Measurements from ENCODE around the gene ANXA11.
"Not testable (repeated sequence)": the region's sequence is repeated elsewhere in the genome, so short reads cannot be mapped to it uniquely, and the experiment has no call there.

The ANXA11 gene

DNA sequence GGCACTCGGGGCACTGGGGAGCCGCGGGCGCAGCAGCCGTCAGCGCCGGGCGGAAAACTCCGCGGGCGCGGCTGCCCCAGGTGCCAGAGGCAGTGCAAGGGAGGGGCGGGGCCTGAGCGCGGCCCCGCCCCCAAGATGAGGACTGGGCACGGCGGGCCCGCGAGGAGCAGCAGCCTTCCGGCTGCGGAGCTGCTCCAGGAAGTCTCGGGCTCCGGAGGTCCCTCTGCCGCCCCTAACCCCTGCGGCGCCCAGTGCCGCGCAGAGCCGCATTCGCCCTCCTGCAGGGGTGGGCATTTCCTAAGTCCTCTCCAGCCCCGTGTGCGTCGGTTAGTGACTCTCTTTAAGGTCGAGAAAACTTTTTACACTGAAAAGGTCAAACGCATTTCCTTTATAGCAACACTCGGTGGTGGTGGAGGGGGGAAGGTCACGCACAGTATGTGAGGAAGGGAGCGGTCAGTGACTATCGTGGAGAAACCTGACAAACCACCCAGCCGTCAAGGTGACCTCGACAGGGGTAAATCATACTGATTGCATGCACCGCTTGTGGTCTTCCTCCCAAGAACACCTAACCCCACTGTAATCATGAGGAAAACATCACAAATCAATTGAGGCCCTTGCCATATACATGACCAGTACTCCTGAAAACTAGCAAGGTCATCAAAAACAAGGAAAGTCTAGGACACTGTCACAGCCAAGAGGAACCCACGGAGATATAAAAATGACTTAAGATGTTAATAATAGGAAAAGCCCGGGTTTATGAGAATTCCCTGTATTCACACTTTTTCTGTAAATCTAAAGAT is at the start of gene ANXA11:
TSS of gene ANXA11 (minus strand) at position 61 of the 800 bp plus-strand sequence. CDS start 32,676 bp downstream, outside the sequence.
- H3K4me1 Mint-ChIP-seq (ENCODE audit: low read depth): peaks cover 39% of the 10 kb centered on the region
- peaks cover 14% of the 10 kb centered on the region for H3K36me3 Mint-ChIP-seq (ENCODE audit: low read depth)
- peak within 1 kb of the TSS; percentile 87 for H3K27ac Mint-ChIP-seq
- H3K4me3 Mint-ChIP-seq: peak within 1 kb of the TSS; percentile 85
- no peaks in the 10 kb centered on the region for H3K9me3 Mint-ChIP-seq
- H3K27me3 Mint-ChIP-seq (ENCODE audit: low read depth): no peaks in the 10 kb centered on the region

DNA sequence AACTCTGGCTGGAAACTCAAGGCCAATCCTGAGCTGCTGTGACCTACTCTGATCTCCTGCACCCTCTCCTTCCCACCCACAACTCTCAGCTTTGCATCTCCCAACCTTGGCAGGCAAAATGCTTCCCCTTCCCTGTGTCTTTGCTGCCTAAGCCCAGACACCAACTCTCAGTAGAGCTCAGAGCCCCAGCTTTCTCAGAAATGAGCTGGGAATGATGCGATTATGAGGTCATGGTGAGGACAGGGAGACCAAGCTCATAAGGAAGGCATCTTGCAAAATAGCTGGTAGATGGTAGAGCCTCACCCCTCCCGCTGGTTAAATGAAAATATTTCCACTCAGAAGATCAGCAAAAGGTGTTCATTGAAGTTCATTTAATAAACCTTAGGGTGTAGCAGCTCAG is 49.4 kb upstream of the ANXA11 start:
- H3K9me3 Mint-ChIP-seq; H3K27ac Mint-ChIP-seq; H3K4me3 Mint-ChIP-seq; H3K36me3 Mint-ChIP-seq (ENCODE audit: low read depth): not testable (repeated sequence)
- Mint-ChIP-seq H3K4me1 (ENCODE audit: low read depth) (peaks cover 20% of the 10 kb centered on the region), H3K27me3 (ENCODE audit: low read depth) (peaks cover 14% of the 10 kb centered on the region)

DNA sequence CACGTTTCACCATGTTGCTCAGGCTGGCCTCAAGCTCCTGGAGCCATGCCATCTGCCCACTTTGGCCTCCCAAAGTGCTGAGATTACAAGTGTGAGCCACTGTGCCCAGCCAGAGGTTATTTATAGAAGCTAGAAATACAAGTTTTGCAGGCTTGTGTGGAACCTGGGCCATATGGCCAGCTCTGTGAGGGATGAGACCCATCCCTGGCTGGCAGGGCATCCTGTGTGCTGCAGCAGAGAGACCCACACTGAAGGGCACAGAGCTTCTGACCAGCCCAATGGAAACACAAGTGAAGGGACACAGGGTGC is 48.6 kb upstream of the ANXA11 start:
- H3K27ac Mint-ChIP-seq: peak overlapping the region; percentile 9
- not testable (repeated sequence) for H3K9me3 Mint-ChIP-seq; H3K36me3 Mint-ChIP-seq (ENCODE audit: low read depth); H3K4me3 Mint-ChIP-seq
- peaks cover 14% of the 10 kb centered on the region for H3K27me3 Mint-ChIP-seq (ENCODE audit: low read depth)
- peaks cover 20% of the 10 kb centered on the region for H3K4me1 Mint-ChIP-seq (ENCODE audit: low read depth)

DNA sequence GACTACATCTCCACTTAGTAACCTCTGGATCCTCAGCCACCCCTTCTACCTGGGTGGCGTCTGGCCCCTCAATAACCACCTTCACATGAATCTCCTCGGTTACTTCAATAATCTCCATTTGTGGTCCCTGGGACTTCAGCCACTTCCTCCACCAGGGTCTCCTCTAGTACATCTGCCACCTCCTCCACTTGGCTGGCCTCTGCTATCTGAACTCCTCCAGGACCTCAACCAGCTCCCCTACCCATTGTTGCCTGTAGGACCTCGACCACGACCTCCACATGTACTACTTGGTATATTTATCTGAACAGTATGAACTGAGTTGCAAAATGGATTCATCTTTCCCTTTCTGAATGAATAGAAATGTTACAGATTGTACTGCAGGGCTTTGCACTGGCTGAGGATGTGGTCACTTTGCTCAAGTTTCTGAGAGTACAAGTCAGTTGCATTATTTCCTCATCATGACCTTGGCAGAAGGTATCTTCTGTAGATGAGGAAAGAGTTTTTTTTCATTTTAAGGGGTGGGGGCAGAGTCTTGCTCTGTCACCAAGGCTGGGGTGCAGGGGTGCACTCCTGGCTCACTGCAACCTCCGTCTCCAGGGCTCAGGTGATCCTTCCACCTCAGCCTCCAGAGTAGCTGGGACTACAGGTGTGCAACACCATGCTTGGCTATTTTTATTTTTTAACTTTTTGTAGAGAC is 48.1 kb upstream of the ANXA11 start:
- Mint-ChIP-seq H3K36me3 (ENCODE audit: low read depth) (no peaks in the 10 kb centered on the region), H3K27ac (peak overlapping the region; percentile 79), H3K9me3 (no peaks in the 10 kb centered on the region), H3K4me3 (peak overlapping the region; percentile 53), H3K4me1 (ENCODE audit: low read depth) (peaks cover 20% of the 10 kb centered on the region), H3K27me3 (ENCODE audit: low read depth) (peaks cover 17% of the 10 kb centered on the region)

DNA sequence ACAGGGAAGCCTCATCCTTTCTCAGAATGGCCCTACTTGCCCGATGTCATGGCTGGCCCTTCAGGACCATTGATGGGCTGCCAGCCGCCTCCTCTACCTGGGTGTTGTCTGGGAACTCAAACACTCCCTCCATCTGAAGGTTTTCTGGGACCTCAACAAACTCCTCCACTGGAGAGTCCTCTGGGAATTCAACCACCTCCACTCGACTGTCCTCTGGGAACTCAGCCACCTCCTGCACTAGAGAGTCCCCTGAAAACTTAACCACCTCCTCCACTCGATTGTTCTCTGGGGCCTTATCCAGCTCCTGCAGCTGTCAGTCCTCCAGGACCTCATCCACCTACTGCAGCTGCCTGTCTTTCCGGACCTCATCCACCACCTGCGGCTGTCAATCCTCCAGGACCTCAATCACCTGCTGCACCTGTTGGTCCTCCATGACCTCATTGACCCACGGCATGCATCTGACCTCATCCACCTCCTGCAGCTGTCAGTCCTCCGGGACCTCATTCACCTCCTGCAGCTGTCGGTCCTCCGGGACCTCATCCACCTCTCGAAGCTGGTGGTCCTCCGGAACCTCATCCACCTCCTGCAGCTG is 47.1 kb upstream of the ANXA11 start:
- Mint-ChIP-seq H3K27ac (no peak overlapping the region), H3K36me3 (ENCODE audit: low read depth) (no peaks in the 10 kb centered on the region), H3K27me3 (ENCODE audit: low read depth) (peaks cover 21% of the 10 kb centered on the region), H3K4me3 (no peak overlapping the region), H3K9me3 (no peaks in the 10 kb centered on the region), H3K4me1 (ENCODE audit: low read depth) (peaks cover 20% of the 10 kb centered on the region)

DNA sequence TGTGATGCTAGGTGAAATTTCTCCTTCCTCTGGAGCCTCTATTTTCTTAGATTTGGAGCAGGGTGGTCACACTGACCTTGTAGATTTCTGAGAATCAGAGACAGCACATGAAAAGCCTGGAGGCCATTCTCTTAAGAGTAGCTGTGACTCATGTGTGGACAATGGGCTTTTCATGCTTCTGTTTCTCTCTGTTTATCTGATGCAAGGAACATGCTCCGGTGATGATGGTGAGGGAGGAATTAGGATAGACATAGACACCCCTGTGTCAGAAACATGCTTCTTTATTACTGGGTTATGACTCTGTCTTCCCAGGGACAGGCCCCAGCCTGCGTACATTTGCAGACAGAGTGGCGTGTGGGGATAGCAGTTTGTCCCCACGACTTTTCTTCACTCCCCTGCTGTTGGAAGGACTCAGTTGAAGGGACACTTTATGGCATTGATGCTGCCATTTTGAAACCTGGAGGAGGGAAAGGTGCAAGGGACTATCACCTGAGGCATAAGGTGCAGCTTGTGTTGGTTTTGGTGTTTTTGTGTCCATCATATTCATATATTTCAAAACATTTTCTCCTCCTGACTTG is 46.5 kb upstream of the ANXA11 start:
- not testable (repeated sequence) for H3K9me3 Mint-ChIP-seq; H3K4me3 Mint-ChIP-seq; H3K27ac Mint-ChIP-seq; H3K36me3 Mint-ChIP-seq (ENCODE audit: low read depth)
- peaks cover 21% of the 10 kb centered on the region for H3K27me3 Mint-ChIP-seq (ENCODE audit: low read depth)
- peaks cover 20% of the 10 kb centered on the region for H3K4me1 Mint-ChIP-seq (ENCODE audit: low read depth)

DNA sequence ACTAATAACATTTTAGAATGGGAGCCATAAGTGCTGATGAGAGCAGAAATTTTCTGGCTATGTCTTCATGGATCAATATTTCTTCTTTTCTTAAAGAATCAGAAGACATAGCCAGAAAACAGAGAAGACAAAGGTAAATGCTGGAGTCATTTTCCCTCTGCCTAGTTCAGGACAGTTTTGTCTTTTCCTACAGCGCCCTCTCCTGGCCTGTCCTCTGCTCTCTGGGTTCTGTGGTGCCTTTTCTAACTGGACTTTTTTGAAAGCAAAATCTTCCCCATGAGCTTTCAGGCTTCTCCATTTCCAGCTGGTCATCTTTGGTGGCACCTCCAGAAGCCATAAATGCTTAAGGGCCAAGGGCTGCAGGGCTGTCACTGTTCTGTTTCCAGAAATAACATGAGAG is 45.1 kb upstream of the ANXA11 start:
- peaks cover 21% of the 10 kb centered on the region for H3K27me3 Mint-ChIP-seq (ENCODE audit: low read depth)
- not testable (repeated sequence) for H3K27ac Mint-ChIP-seq; H3K4me3 Mint-ChIP-seq; H3K36me3 Mint-ChIP-seq (ENCODE audit: low read depth); H3K9me3 Mint-ChIP-seq
- peaks cover 19% of the 10 kb centered on the region for H3K4me1 Mint-ChIP-seq (ENCODE audit: low read depth)

DNA sequence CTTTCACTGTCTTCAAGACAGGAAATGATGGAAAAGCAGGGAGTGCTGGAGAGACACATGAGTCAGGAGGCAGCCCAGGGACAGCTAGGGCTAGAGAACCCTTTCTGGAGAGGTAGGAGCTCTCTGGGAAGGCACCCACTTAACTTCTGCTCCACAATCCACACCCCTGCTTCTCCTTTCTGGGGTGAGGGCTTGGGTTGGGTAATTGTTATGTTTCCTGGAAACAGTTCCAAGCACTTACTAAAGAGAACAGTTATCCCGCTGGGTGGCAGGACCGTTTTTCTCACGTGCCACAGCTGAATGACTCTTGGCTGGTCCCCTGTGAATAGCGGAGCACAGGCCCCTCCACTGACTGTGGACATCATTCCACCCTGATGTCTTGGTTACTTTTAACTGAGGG is 44.6 kb upstream of the ANXA11 start:
- H3K4me3 Mint-ChIP-seq; H3K27ac Mint-ChIP-seq; H3K9me3 Mint-ChIP-seq; H3K36me3 Mint-ChIP-seq (ENCODE audit: low read depth): not testable (repeated sequence)
- H3K4me1 Mint-ChIP-seq (ENCODE audit: low read depth): peaks cover 18% of the 10 kb centered on the region
- peaks cover 21% of the 10 kb centered on the region for H3K27me3 Mint-ChIP-seq (ENCODE audit: low read depth)

DNA sequence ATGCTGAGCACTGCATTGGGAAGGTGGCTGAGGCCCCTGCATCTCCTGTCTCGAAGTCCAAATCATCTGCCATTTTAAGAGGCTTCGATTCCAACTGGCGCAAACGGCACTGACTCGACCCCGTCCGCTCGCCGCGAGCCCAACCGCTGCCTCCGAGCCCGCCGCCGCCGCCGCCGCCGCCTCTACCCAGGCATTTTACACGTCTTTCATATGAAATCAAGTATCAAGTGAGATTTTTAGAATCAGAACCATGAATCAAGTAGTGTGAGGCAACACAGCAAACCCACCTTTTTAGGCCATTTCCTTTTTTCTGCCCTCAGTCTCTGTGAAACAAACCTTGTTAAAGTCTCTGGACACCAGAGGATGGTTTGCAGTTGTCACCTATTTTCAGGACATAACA is 42.3 kb upstream of the ANXA11 start:
- H3K36me3 Mint-ChIP-seq (ENCODE audit: low read depth); H3K4me3 Mint-ChIP-seq: not testable (repeated sequence)

DNA sequence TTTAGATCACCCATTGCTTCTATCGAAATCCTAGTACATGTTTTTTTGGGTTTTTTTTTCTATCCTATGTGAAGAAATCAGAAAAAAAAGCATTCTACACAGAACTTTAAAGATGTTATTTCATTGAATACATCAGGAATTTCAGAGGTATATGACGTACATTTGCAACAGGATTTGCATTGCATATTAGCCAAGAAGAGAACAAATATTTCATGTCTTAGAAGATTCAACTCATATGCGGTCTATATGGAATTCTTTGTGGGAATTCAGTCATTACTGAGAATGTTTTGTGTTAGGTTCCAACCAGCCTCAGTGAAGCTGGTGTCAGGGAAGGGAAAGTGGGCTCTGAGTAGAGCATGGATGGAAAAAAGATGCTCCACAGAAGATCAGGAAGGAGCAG is 39.0 kb upstream of the ANXA11 start:
- not testable (repeated sequence) for H3K4me3 Mint-ChIP-seq; H3K4me1 Mint-ChIP-seq (ENCODE audit: low read depth); H3K36me3 Mint-ChIP-seq (ENCODE audit: low read depth); H3K27ac Mint-ChIP-seq; H3K9me3 Mint-ChIP-seq
- H3K27me3 Mint-ChIP-seq (ENCODE audit: low read depth): peaks cover 21% of the 10 kb centered on the region

More for the DNA sequence above, 42.3 kb upstream of the ANXA11 start:
- peaks cover 28% of the 10 kb centered on the region for H3K27me3 Mint-ChIP-seq (ENCODE audit: low read depth)
- not testable (repeated sequence) for H3K4me1 Mint-ChIP-seq (ENCODE audit: low read depth); H3K27ac Mint-ChIP-seq; H3K9me3 Mint-ChIP-seq

DNA sequence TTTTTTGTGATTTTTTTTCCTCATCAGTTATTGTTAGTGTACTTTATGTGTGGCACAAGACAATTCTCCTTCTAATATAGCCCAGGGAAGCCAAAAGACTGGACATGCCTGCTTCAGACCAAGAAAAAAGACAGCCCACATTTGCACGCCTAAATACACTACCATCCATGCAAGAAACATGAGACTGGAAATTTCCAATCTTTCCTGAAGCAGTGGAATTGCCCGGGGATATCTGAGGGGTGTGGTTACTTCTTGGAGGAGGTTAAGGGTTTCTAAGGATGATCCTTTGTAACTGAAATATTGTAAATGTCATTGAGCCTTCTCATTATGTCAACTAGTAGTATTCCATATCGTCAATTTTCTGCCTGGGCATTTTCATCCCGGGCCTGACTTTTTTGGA is 37.0 kb upstream of the ANXA11 start:
- H3K36me3 Mint-ChIP-seq (ENCODE audit: low read depth); H3K27ac Mint-ChIP-seq; H3K4me3 Mint-ChIP-seq; H3K4me1 Mint-ChIP-seq (ENCODE audit: low read depth); H3K9me3 Mint-ChIP-seq: not testable (repeated sequence)
- peaks cover 14% of the 10 kb centered on the region for H3K27me3 Mint-ChIP-seq (ENCODE audit: low read depth)

DNA sequence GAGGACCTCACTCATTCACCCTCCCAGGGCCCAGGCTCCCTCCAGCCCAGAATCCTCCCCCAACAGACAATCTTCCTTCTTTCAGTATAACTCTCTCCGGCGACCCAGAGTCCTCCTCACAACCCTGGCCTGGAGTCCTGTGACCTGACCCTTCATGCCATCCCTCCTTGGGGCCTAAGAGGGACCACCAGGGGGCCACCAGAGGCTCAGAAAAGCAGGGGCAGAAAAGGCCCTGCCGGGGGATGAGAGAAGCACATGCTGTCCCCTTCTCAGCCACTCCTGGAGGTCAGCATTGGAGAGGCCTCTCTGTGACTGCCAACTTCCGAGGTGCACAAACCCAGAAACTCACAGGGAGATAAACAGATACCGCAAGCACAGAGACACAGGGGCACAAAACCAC is 31.1 kb upstream of the ANXA11 start:
- H3K9me3 Mint-ChIP-seq; H3K4me1 Mint-ChIP-seq (ENCODE audit: low read depth); H3K27me3 Mint-ChIP-seq (ENCODE audit: low read depth); H3K27ac Mint-ChIP-seq; H3K36me3 Mint-ChIP-seq (ENCODE audit: low read depth); H3K4me3 Mint-ChIP-seq: not testable (repeated sequence)

DNA sequence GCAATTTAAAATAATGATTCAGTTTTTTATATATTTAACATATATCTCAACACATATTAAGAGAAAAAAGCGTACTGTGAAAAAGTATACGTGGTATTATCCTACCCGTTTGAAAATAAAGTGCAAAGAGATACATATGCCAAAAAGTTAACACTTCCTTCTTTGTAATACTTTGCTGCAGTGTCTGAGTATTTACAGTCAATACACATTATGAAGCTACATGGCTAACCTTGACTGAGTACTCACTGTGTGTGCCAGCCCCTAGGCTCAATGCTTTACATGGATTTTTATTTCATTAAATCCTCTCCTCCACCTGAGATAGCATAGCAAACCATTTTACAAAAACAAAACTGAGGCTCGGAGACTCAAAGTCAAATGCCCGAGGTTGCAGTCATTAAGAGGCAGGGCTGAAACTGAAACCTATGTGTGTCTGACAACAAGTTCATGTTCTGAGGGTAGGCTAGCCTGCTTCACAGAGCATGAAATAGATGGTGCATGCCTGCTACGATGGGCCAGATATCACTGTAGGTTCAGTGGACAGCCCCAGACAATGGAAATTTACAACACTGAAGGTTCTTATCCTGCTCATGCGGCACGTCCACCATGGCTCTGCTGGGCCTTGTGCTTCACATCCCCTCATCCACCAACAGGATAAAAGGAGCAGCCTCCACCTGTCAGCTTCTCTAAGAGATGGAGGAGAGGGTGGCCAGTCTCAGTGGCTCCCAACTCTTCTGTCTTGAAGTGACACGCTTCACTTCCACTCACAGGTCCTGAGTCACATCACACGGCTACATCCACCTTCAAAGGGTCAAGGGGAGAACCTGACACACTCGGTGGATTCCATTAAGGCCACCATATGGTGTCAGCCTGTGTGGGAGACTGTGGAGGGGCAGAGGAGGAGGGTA is 29.2 kb upstream of the ANXA11 start:
- not testable (repeated sequence) for H3K27me3 Mint-ChIP-seq (ENCODE audit: low read depth); H3K27ac Mint-ChIP-seq

DNA sequence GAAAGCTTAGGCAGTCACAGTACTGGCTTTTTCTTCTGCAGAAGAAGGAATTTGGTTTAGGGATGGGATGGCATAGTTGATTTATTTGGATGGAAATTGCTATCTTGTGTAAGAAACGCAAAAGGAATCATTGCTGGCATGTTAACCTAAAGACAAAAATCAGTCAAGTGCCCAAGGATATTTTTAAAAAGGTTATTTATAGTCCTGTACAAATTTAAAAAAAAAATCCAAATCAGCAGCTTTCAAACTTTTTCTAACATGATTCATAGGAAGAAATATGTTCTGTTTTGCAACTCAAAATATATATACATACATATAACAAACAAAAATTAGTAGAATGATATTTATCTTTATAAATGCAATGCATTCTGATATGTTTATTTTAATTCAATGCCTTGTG is 28.5 kb upstream of the ANXA11 start:
- not testable (repeated sequence) for H3K27me3 Mint-ChIP-seq (ENCODE audit: low read depth); H3K4me1 Mint-ChIP-seq (ENCODE audit: low read depth); H3K36me3 Mint-ChIP-seq (ENCODE audit: low read depth); H3K4me3 Mint-ChIP-seq; H3K27ac Mint-ChIP-seq; H3K9me3 Mint-ChIP-seq

More for the DNA sequence above, 29.2 kb upstream of the ANXA11 start:
- H3K36me3 Mint-ChIP-seq (ENCODE audit: low read depth); H3K4me1 Mint-ChIP-seq (ENCODE audit: low read depth); H3K9me3 Mint-ChIP-seq; H3K4me3 Mint-ChIP-seq: not testable (repeated sequence)
